MM.1S (cell line): Measurements from ENCODE around the gene PELI1.

Experiments used
- CTCF ChIP-seq: fragments of 300-600 bp; sonication (generic); IDR thresholded peaks from 2 replicates; pipeline ENCODE4 v1.5.1; 2016; ENCODE audit warnings: antibody characterized with exemption, low read length, mixed read lengths
- EZH2 ChIP-seq: fragments of 300-600 bp; sonication (generic); optimal IDR thresholded peaks from 2 replicates; pipeline ENCODE3; 2017; ENCODE audit warnings: low read depth, mild to moderate bottlenecking, antibody characterized with exemption, low read length, mixed read lengths
- EZH2phosphoT487 ChIP-seq: fragments of 300-600 bp; sonication (generic); IDR thresholded peaks from 2 replicates; pipeline ENCODE4 v1.6.1; 2018; ENCODE audit warnings: antibody characterized with exemption, low read length

- no peak for TF ChIP-seq CTCF
- TF ChIP-seq EZH2: no peak
- no peak for TF ChIP-seq EZH2phosphoT487
These were observed 45.4 kb upstream of the PELI1 start for GRCh38 chr2:64189586-64189985.
